Eye (tissue), 1 donor: Measurements from ENCODE around the gene ZNFX1.

Source experiments
- DNase-seq: peaks from one replicate; pipeline ENCODE4 v3.0.0-alpha.2; 2015

ZNFX1 gene

DNA sequence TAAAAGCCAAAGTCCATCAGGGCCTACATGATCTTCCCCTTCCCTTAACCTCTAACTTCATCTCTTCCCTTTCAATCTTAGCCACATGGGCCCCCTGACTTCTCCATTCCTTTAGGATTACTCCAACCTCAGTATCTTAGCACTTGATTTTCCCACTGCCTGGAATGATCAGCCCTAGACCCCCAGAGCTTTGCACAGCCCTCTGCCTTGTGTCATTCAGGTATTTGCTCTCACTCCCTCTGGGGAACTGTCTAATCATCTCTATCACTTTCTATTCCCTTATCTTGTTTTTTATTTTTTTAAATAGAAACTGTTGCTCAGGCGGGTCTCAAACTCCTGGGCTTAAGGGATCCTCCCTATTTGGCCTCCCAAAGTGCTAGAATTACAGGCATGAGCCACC, 13.3 kb upstream of the ZNFX1 start:
- DNase-seq: no peak

- no peak for DNase-seq
These were observed 12.8 kb upstream of the ZNFX1 start for GRCh38 chr20:49290608-49291191.

DNA sequence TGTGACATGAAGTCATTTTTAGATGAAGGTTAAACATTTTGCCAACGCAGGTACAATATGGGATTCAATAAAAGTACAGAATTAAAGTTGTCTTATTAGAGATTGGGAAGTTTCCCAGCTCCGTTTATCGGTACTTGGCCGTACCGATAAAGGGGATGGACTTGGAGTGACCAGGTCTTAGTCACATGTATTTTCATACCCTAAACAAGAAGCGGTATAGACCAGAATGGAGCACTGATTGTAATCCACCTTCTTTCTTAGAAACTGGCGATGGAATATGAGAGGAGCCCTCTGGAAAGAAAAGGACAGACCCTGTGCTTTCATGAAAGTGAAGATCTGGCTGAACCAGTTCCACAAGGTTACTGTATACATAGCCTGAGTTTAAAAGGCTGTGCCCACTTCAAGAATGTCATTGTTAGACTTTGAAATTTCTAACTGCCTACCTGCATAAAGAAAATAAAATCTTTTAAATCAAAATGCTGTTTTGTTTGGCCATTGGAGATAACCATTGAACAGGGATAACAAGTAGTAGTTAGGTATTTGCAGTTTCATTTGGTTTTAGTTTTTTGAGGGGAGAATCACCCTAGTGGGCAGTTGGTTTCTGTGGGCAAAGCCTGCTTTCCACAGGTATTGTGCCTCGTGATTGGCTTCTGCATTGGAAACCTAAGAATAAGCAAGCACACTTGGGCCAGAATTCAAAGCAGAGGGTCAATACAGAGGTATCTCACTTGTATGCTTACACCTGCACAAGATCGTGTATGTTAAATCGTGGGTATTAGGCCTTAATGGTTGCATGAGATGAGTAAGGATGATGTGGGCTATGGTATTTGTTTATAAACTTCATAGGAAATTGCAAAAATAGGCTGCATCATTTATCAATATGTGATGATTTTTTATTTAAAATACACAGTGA, 11.2 kb upstream of the ZNFX1 start:
- no peak for DNase-seq

- no peak for DNase-seq
These were observed 10.4 kb upstream of the ZNFX1 start for GRCh38 chr20:49288250-49288751.

DNA sequence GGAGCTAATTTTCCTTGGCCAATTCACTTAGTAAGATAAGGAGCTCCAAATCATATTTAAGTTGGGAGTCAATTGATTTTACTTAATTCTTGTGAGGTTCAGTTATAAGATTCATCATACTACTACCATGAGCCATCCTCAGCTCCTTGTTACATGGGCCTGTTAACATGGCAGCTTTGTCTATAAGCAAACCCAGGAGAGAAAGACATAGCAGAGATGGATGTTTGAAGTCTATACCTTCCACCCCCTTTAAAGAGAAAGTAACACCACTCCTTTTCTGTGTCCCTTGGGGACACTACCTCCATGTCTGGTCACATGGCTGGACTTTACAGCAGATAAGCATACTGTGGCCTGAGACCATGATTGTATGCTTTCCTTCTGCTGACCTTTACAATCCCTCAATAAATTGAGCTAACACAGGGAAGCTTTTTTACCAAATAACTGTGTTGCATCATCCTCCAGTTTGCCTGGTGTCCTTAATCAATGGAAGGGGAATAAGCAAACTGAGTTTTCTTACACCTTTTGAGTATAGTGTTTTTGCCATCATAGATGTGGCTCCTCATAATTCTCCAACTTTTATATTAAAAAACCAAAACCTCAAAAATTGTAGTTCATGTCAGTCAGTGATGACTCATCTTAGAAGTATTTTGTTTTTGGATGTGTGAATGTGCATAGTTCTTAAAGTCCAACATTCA, 9.8 kb upstream of the ZNFX1 start:
- no peak for DNase-seq

GRCh38 chr20:49286689-49287551, 9.1 kb upstream of the ZNFX1 start:
- no peak for DNase-seq

- DNase-seq: no peak
These were observed 8.1 kb upstream of the ZNFX1 start for GRCh38 chr20:49285813-49286494.

- no peak for DNase-seq
These were observed 7.4 kb upstream of the ZNFX1 start for GRCh38 chr20:49285233-49285668.

GRCh38 chr20:49284818-49285217, 7.0 kb upstream of the ZNFX1 start:
- DNase-seq: no peak

DNA sequence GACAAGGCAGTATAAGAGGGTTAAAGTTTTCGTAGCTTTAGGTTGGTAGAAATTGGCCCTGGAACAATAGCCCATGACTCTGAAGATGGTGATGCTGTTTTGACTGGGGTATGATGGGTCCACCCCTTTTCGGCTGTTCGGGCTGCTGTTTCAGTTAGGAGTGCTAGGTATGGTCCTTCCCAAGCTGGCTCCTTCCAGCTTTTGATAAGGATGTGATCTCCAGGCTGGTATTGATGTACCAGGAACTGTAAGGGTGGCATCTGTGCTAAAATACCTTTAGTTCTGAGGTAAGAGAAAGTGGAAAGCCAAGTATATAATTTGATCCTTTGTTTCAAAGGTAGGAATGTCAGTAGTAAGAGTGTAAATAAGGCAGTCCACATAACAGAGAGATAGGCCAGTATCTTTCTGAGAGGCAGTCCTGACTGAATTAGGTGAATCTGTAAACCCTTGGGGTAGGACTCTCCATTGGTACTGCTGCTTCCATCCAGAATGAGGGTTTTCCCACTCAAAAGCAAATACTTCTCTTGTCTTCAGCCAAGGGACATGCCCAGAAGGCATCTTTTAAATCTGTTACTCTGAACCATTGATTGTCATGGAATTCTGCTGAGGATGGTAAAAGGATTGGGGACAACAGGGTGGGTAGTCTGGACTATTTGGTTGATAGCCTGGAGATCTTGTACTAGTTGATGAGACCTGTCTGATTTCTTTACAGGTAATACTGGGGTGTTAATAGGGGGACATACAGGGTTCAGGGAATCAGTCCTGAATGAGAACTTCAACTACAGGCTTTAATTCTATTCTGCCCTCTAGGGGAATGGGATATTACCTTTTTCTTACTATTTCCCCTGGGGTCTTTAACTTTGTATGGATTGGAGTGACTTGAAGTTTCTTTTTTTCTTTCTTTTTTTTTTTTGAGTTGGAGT, 6.1 kb upstream of the ZNFX1 start:
- DNase-seq: no peak

- no peak for DNase-seq
These were observed 5.4 kb upstream of the ZNFX1 start for GRCh38 chr20:49283176-49283702.

DNA sequence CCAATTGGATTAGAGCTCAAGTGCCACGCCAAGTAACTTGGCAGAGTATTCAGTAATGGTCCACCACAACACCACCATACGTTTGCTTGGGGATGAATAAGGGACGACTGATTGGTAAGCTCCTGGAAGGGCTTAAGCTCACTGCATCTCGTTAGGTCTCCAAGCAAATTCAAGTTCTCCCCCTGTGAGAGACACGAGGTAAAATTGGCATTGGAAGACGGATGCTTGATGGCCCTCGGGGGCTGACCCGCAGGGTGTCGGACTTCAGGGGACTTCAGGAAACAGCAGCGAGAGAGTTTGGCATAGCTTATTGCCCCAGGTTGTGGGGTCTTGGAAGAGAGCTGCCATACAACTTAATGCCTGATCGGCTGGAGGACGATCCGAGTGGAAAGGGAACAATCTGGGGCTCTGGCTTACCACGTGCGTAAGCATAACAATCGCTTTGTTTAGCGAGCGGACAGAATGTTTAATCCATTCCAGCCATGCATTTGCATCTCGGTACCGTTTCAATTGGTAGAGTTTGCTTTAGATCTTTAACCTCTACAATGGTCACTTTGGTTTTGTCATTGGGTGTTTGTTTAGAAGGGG, 4.8 kb upstream of the ZNFX1 start:
- no peak for DNase-seq

GRCh38 chr20:49281913-49282467, 4.1 kb upstream of the ZNFX1 start:
- DNase-seq: no peak

- DNase-seq: no peak
These were observed 3.4 kb upstream of the ZNFX1 start for GRCh38 chr20:49281059-49281912.

- DNase-seq: no peak
These were observed 2.7 kb upstream of the ZNFX1 start for GRCh38 chr20:49280463-49281058.

DNA sequence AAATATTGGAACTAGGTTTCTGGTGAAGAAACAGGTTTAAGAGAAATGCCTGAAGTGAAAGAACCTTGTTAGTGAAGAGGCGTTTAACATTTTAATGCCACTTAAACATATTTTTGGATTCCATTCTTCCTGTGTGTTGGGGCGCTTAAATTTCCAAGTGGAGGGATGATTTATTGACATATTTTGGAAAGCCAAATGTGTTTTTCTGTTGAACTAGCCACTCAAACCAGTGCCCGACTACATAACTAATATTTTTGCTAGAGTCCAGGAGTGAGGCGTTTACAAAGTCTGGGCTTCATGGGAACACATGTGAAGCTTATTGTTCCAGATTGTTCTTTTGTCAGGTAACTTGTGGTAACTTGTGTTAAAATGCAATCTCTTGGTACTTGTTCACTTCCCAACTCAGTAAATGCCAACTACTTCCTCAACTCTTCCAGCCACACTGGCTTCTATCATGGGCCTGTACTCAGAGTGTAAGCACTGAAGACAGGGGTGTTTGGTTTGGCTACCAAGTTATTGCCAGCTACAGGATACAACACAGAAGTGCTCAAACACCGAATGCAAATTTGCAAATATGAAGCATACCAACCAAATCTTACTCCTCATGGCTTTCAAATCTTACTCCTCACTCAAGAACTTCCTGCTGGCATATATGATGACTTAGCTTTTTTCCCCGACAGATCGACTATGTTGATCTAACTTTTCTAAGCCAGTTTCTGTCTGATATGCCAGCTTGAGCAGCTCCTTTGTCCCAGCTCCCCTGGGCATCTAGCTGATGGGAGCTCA, 2.0 kb upstream of the ZNFX1 start:
- DNase-seq: no peak
